HuH-7 (cell line): ENCODE measurements around the gene GDF7.

Source experiments
- DNase-seq: peaks from one replicate; pipeline ENCODE4 v3.0.0; 2011; ENCODE audit warnings: low spot score

Gene GDF7

GRCh38 chr2:20629181-20629580, 37.8 kb upstream of the GDF7 start:
- no peak for DNase-seq

- DNase-seq: no peak
Observed at GRCh38 chr2:20629581-20630171, 37.3 kb upstream of the GDF7 start.

GRCh38 chr2:20630967-20631366, 36.0 kb upstream of the GDF7 start:
- DNase-seq: no peak

- DNase-seq: no peak
Observed at GRCh38 chr2:20631617-20632307, 35.2 kb upstream of the GDF7 start.

- DNase-seq: no peak
Observed at GRCh38 chr2:20632446-20632990, 34.4 kb upstream of the GDF7 start.

GRCh38 chr2:20633001-20633400, 33.9 kb upstream of the GDF7 start:
- DNase-seq: no peak

- DNase-seq: no peak
Observed at GRCh38 chr2:20633794-20634506, 33.0 kb upstream of the GDF7 start.

- DNase-seq: no peak
Observed at GRCh38 chr2:20634507-20635112, 32.3 kb upstream of the GDF7 start.

GRCh38 chr2:20635113-20635510, 31.8 kb upstream of the GDF7 start:
- no peak for DNase-seq

- peak; percentile 93 for DNase-seq
Observed at GRCh38 chr2:20635675-20636584, 31.0 kb upstream of the GDF7 start.

GRCh38 chr2:20637147-20637546, 29.8 kb upstream of the GDF7 start:
- DNase-seq: no peak

GRCh38 chr2:20638014-20638413, 28.9 kb upstream of the GDF7 start:
- no peak for DNase-seq

- no peak for DNase-seq
Observed at GRCh38 chr2:20638646-20639430, 28.1 kb upstream of the GDF7 start.

GRCh38 chr2:20640411-20641122, 26.4 kb upstream of the GDF7 start:
- no peak for DNase-seq

- no peak for DNase-seq
Observed at GRCh38 chr2:20641123-20641985, 25.6 kb upstream of the GDF7 start.

GRCh38 chr2:20642055-20642971, 24.6 kb upstream of the GDF7 start:
- DNase-seq: peak; percentile 96

GRCh38 chr2:20643060-20643459, 23.9 kb upstream of the GDF7 start:
- no peak for DNase-seq

- no peak for DNase-seq
Observed at GRCh38 chr2:20643826-20644225, 23.1 kb upstream of the GDF7 start.
